Measurements from ENCODE around the gene SLCO2B1.

The SLCO2B1 gene

GRCh38 chr11:75189911-75190310, 39.0 kb downstream of the SLCO2B1 start:
- H3K4me3 ChIP-seq (ENCODE audit: low read length in 2 of 2) = no peak overlapping the region
- no peak overlapping the region for H2BK120ac ChIP-seq (ENCODE audit: low read depth, low read length)
- no peak overlapping the region for H3K18ac ChIP-seq (ENCODE audit: low read length)
- no peak overlapping the region for H2BK15ac ChIP-seq (ENCODE audit: low read length)
- no peak overlapping the region for H4K8ac ChIP-seq (ENCODE audit: low read depth, low read length)
- no peak overlapping the region for H2AFZ ChIP-seq (ENCODE audit: low read length)
- H3K14ac ChIP-seq (ENCODE audit: low read length) = no peak overlapping the region
- H3K79me1 ChIP-seq (ENCODE audit: low read depth, low read length) = no peaks in the 10 kb centered on the region
- no peaks in the 10 kb centered on the region for H3K36me3 ChIP-seq (replicated peaks in 1 of 2; ENCODE audit: control insufficient read depth in 2 of 2, insufficient read depth in 2 of 2, low read length in 2 of 2)
- H2BK5ac ChIP-seq (ENCODE audit: low read length) = no peak overlapping the region
- H3K4me2 ChIP-seq (ENCODE audit: insufficient read depth, low read length, poor library complexity, severe bottlenecking) = no peak overlapping the region
- no peak overlapping the region for H4K91ac ChIP-seq (ENCODE audit: low read depth, low read length, poor library complexity)
- H2AK5ac ChIP-seq (ENCODE audit: low read depth, low read length) = no peak overlapping the region
- H3K9me3 ChIP-seq (replicated peaks in 1 of 2; ENCODE audit: control insufficient read depth in 2 of 2, insufficient read depth in 1 of 2, low read depth in 1 of 2, low read length in 2 of 2) = no peaks in the 10 kb centered on the region
- H3K4me1 ChIP-seq (ENCODE audit: control insufficient read depth in 2 of 2, insufficient read depth in 1 of 2, low read depth in 1 of 2, low read length in 2 of 2) = peaks cover 4 to 10% of the 10 kb centered on the region in 2 donors
- no peak overlapping the region for H3K23ac ChIP-seq (ENCODE audit: low read depth, low read length, poor library complexity)
- no peak overlapping the region for H3K4ac ChIP-seq (ENCODE audit: low read length)
- no peak overlapping the region for H3K9ac ChIP-seq (ENCODE audit: low read depth, low read length, poor library complexity)
- DNase-seq (ENCODE audit: low spot score) = no peak
- no peaks in the 10 kb centered on the region for H3K27me3 ChIP-seq (ENCODE audit: control insufficient read depth in 3 of 3, insufficient read depth in 3 of 3, low read depth in 1 of 3, low read length in 3 of 3)
- no peak overlapping the region for H3K27ac ChIP-seq (replicated peaks; ENCODE audit: low read length)
- no CpG with 5 or more reads among the region's 8 CpGs for WGBS, 2 donors (ENCODE audit: extremely low coverage in 2 of 2, insufficient read length in 2 of 2, insufficient replicate concordance in 1 of 2)
- no peak overlapping the region for H2BK12ac ChIP-seq (ENCODE audit: low read length)

- Histone ChIP-seq H3K36me3 (replicated peaks in 1 of 2; ENCODE audit: control insufficient read depth in 2 of 2, insufficient read depth in 2 of 2, low read length in 2 of 2) (no peaks in the 10 kb centered on the region), H2AFZ (ENCODE audit: low read length) (no peak overlapping the region), H3K9ac (ENCODE audit: low read depth, low read length, poor library complexity) (no peak overlapping the region), H3K4me3 (ENCODE audit: low read length in 2 of 2) (no peak overlapping the region), H3K27ac (replicated peaks; ENCODE audit: low read length) (no peak overlapping the region), H3K14ac (ENCODE audit: low read length) (no peak overlapping the region), H2AK5ac (ENCODE audit: low read depth, low read length) (no peak overlapping the region), H2BK12ac (ENCODE audit: low read length) (no peak overlapping the region), H2BK15ac (ENCODE audit: low read length) (no peak overlapping the region), H3K79me1 (ENCODE audit: low read depth, low read length) (no peaks in the 10 kb centered on the region), H3K4me2 (ENCODE audit: insufficient read depth, low read length, poor library complexity, severe bottlenecking) (no peak overlapping the region), H3K23ac (ENCODE audit: low read depth, low read length, poor library complexity) (no peak overlapping the region), H4K8ac (ENCODE audit: low read depth, low read length) (peak overlapping the region; percentile 99), H4K91ac (ENCODE audit: low read depth, low read length, poor library complexity) (peak overlapping the region; percentile 9), H3K9me3 (replicated peaks in 1 of 2; ENCODE audit: control insufficient read depth in 2 of 2, insufficient read depth in 1 of 2, low read depth in 1 of 2, low read length in 2 of 2) (no peaks in the 10 kb centered on the region), H3K18ac (ENCODE audit: low read length) (peak overlapping the region; percentile 32), H3K27me3 (ENCODE audit: control insufficient read depth in 3 of 3, insufficient read depth in 3 of 3, low read depth in 1 of 3, low read length in 3 of 3) (no peaks in the 10 kb centered on the region), H2BK120ac (ENCODE audit: low read depth, low read length) (no peak overlapping the region), H3K4me1 (ENCODE audit: control insufficient read depth in 2 of 2, insufficient read depth in 1 of 2, low read depth in 1 of 2, low read length in 2 of 2) (peaks cover 4 to 10% of the 10 kb centered on the region in 2 donors), H2BK5ac (ENCODE audit: low read length) (no peak overlapping the region), H3K4ac (ENCODE audit: low read length) (no peak overlapping the region)
- no CpG with 5 or more reads among the region's 2 CpGs for WGBS, 2 donors (ENCODE audit: extremely low coverage in 2 of 2, insufficient read length in 2 of 2, insufficient replicate concordance in 1 of 2)
- no peak for DNase-seq (ENCODE audit: low spot score)
Observed at GRCh38 chr11:75190652-75191329, 39.9 kb downstream of the SLCO2B1 start.

GRCh38 chr11:75191330-75191717, 40.4 kb downstream of the SLCO2B1 start:
- Histone ChIP-seq H4K91ac (ENCODE audit: low read depth, low read length, poor library complexity) (no peak overlapping the region), H3K14ac (ENCODE audit: low read length) (no peak overlapping the region), H2AFZ (ENCODE audit: low read length) (no peak overlapping the region), H3K36me3 (replicated peaks in 1 of 2; ENCODE audit: control insufficient read depth in 2 of 2, insufficient read depth in 2 of 2, low read length in 2 of 2) (no peaks in the 10 kb centered on the region), H3K27me3 (ENCODE audit: control insufficient read depth in 3 of 3, insufficient read depth in 3 of 3, low read depth in 1 of 3, low read length in 3 of 3) (no peaks in the 10 kb centered on the region), H3K27ac (replicated peaks; ENCODE audit: low read length) (no peak overlapping the region), H3K9ac (ENCODE audit: low read depth, low read length, poor library complexity) (no peak overlapping the region), H3K4me3 (ENCODE audit: low read length in 2 of 2) (no peak overlapping the region), H2AK5ac (ENCODE audit: low read depth, low read length) (no peak overlapping the region), H3K79me1 (ENCODE audit: low read depth, low read length) (no peaks in the 10 kb centered on the region), H3K4me1 (ENCODE audit: control insufficient read depth in 2 of 2, insufficient read depth in 1 of 2, low read depth in 1 of 2, low read length in 2 of 2) (peaks cover 4 to 10% of the 10 kb centered on the region in 2 donors), H2BK12ac (ENCODE audit: low read length) (no peak overlapping the region), H3K18ac (ENCODE audit: low read length) (no peak overlapping the region), H2BK15ac (ENCODE audit: low read length) (no peak overlapping the region), H3K23ac (ENCODE audit: low read depth, low read length, poor library complexity) (no peak overlapping the region), H3K4ac (ENCODE audit: low read length) (no peak overlapping the region), H3K9me3 (replicated peaks in 1 of 2; ENCODE audit: control insufficient read depth in 2 of 2, insufficient read depth in 1 of 2, low read depth in 1 of 2, low read length in 2 of 2) (no peaks in the 10 kb centered on the region), H3K4me2 (ENCODE audit: insufficient read depth, low read length, poor library complexity, severe bottlenecking) (no peak overlapping the region), H4K8ac (ENCODE audit: low read depth, low read length) (no peak overlapping the region), H2BK5ac (ENCODE audit: low read length) (no peak overlapping the region), H2BK120ac (ENCODE audit: low read depth, low read length) (no peak overlapping the region)
- DNase-seq (ENCODE audit: low spot score) = peak; percentile 42
- WGBS, 2 donors (ENCODE audit: extremely low coverage in 2 of 2, insufficient read length in 2 of 2, insufficient replicate concordance in 1 of 2) = no CpG with 5 or more reads among the region's 3 CpGs

GRCh38 chr11:75193271-75193670, 42.4 kb downstream of the SLCO2B1 start:
- H2BK12ac ChIP-seq (ENCODE audit: low read length) = peak overlapping the region; percentile 69
- H3K9me3 ChIP-seq (replicated peaks in 1 of 2; ENCODE audit: control insufficient read depth in 2 of 2, insufficient read depth in 1 of 2, low read depth in 1 of 2, low read length in 2 of 2) = no peaks in the 10 kb centered on the region
- no peak overlapping the region for H4K8ac ChIP-seq (ENCODE audit: low read depth, low read length)
- peak overlapping the region; percentile 3 for H3K23ac ChIP-seq (ENCODE audit: low read depth, low read length, poor library complexity)
- no peak overlapping the region for H2AFZ ChIP-seq (ENCODE audit: low read length)
- H2BK5ac ChIP-seq (ENCODE audit: low read length) = peak overlapping the region; percentile 10
- no peaks in the 10 kb centered on the region for H3K27me3 ChIP-seq (ENCODE audit: control insufficient read depth in 3 of 3, insufficient read depth in 3 of 3, low read depth in 1 of 3, low read length in 3 of 3)
- H3K36me3 ChIP-seq (replicated peaks in 1 of 2; ENCODE audit: control insufficient read depth in 2 of 2, insufficient read depth in 2 of 2, low read length in 2 of 2) = no peaks in the 10 kb centered on the region
- H3K4me1 ChIP-seq (ENCODE audit: control insufficient read depth in 2 of 2, insufficient read depth in 1 of 2, low read depth in 1 of 2, low read length in 2 of 2) = peaks cover 4 to 10% of the 10 kb centered on the region in 2 donors
- DNase-seq (ENCODE audit: low spot score) = no peak
- no peaks in the 10 kb centered on the region for H3K79me1 ChIP-seq (ENCODE audit: low read depth, low read length)
- H3K4me2 ChIP-seq (ENCODE audit: insufficient read depth, low read length, poor library complexity, severe bottlenecking) = no peak overlapping the region
- H3K4me3 ChIP-seq (ENCODE audit: low read length in 2 of 2) = no peak overlapping the region
- no peak overlapping the region for H4K91ac ChIP-seq (ENCODE audit: low read depth, low read length, poor library complexity)
- H2BK120ac ChIP-seq (ENCODE audit: low read depth, low read length) = peak overlapping the region; percentile 36
- peak overlapping the region; percentile 66 for H2AK5ac ChIP-seq (ENCODE audit: low read depth, low read length)
- WGBS, 2 donors (ENCODE audit: extremely low coverage in 2 of 2, insufficient read length in 2 of 2, insufficient replicate concordance in 1 of 2) = no CpG with 5 or more reads among the region's 15 CpGs
- H3K27ac ChIP-seq (replicated peaks; ENCODE audit: low read length) = no peak overlapping the region
- peak overlapping the region; percentile 73 for H3K18ac ChIP-seq (ENCODE audit: low read length)
- H3K14ac ChIP-seq (ENCODE audit: low read length) = no peak overlapping the region
- no peak overlapping the region for H3K9ac ChIP-seq (ENCODE audit: low read depth, low read length, poor library complexity)
- peak overlapping the region; percentile 64 for H2BK15ac ChIP-seq (ENCODE audit: low read length)
- no peak overlapping the region for H3K4ac ChIP-seq (ENCODE audit: low read length)

Measured in neuronal stem cell (in vitro differentiated cells).